Lower leg skin (tissue), 4 donors: ENCODE measurements around the gene COA8. TPM values are rescaled to one million over a fixed set of nuclear protein-coding genes. Genes with fewer than 3 reads are reported as not detected.

Experiments used
- DNase-seq, 2 donors: peaks; one replicate each; pipeline ENCODE4 v3.0.0-alpha.2; 2019; ENCODE audit warnings: low spot score in 2 of 2
- H3K4me3 ChIP-seq: fragments of 200-600 bp; sonication (generic); 2 replicates; pipeline ENCODE4 v1.5.1; 2017; ENCODE audit warnings: mild to moderate bottlenecking, low read depth; ENCODE audit not compliant: poor library complexity, severe bottlenecking
- POLR2A ChIP-seq, 2 donors: fragments of 450-650 bp; IDR thresholded peaks; one replicate each; pipeline ENCODE4 v1.6.1; 2016 to 2017; ENCODE audit warnings: antibody characterized with exemption in 2 of 2, mild to moderate bottlenecking in 1 of 2, moderate library complexity in 1 of 2
- WGBS, 2 donors: methylation state at CpG; one replicate each; pipeline ENCODE4 v1.1.5; 2018; 5-methylcytosine and 5-hydroxymethylcytosine counted together
- intact Hi-C: fragments of 100-400 bp; cut with DNase I; formaldehyde crosslinking; loops from one replicate; pipeline ENCODE4 v1.15.0; 2023; ENCODE audit warnings: low total_unique reads
- total RNA-seq, 4 donors: library from RNA; depleted of rRNA; stranded (reverse); fragments of >200 nt; gene quantifications; one replicate each; pipeline ENCODE4 v1.1.0, GENCODE V29; 2016
- TF ChIP-seq, protein P1 (sequence below), 3 donors: fragments of 450-650 bp; IDR thresholded peaks; one replicate each; pipeline ENCODE4 v1.5.1; 2016; ENCODE audit warnings: antibody characterized with exemption in 3 of 3, mild to moderate bottlenecking in 3 of 3, moderate library complexity in 2 of 3

Gene COA8
- total RNA-seq, 4 donors from 2014 or later: 21.0 to 32.9 (median 30.0) TPM

- TF ChIP-seq, protein P1, sequence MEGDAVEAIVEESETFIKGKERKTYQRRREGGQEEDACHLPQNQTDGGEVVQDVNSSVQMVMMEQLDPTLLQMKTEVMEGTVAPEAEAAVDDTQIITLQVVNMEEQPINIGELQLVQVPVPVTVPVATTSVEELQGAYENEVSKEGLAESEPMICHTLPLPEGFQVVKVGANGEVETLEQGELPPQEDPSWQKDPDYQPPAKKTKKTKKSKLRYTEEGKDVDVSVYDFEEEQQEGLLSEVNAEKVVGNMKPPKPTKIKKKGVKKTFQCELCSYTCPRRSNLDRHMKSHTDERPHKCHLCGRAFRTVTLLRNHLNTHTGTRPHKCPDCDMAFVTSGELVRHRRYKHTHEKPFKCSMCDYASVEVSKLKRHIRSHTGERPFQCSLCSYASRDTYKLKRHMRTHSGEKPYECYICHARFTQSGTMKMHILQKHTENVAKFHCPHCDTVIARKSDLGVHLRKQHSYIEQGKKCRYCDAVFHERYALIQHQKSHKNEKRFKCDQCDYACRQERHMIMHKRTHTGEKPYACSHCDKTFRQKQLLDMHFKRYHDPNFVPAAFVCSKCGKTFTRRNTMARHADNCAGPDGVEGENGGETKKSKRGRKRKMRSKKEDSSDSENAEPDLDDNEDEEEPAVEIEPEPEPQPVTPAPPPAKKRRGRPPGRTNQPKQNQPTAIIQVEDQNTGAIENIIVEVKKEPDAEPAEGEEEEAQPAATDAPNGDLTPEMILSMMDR (IDR thresholded peaks at IDR 0.05): no peak
- TF ChIP-seq POLR2A (IDR thresholded peaks at IDR 0.05): no peak
- intact Hi-C loops: no loop called here
- H3K4me3 ChIP-seq: no peak overlapping the region
- DNase-seq: peak; percentile 59 to 91
- 29 to 32% methylated on average over 17 to 18 of the region's 18 CpGs for WGBS, 2 donors
These were observed 10.5 kb upstream of the COA8 start for GRCh38 chr14:103552011-103552845.

DNA sequence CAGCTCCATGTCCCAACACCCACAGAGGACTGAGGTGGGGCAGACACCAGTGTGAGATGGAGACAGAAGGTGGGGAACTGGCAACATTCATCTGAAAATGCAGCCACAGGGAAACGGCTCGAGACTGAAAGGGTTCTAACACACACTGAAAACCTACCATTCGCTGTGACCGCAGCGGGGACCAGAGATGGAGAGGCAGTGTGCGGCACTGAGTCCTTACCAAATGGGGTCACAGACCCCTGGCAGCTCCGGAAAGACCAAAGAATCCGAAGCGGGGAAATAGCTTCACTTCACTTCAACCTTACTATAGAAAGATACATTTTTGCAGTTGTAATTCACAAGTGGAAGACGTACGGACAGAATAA is 9.9 kb upstream of the COA8 start:
- 83 to 84% methylated on average over 11 of the region's 11 CpGs for WGBS, 2 donors
- no peak for TF ChIP-seq POLR2A (IDR thresholded peaks at IDR 0.05)
- TF ChIP-seq, protein P1 (IDR thresholded peaks at IDR 0.05): no peak
- intact Hi-C loops: no loop called here
- no peak overlapping the region for H3K4me3 ChIP-seq
- no peak for DNase-seq

GRCh38 chr14:103555559-103556337 is 7.0 kb upstream of the COA8 start:
- DNase-seq: no peak
- intact Hi-C loops: no loop called here
- no peak overlapping the region for H3K4me3 ChIP-seq
- TF ChIP-seq POLR2A (IDR thresholded peaks at IDR 0.05): no peak
- TF ChIP-seq, protein P1 (IDR thresholded peaks at IDR 0.05): no peak
- 83 to 88% methylated on average over 15 of the region's 15 CpGs for WGBS, 2 donors

GRCh38 chr14:103556946-103557758 is 5.6 kb upstream of the COA8 start:
- TF ChIP-seq, protein P1 (IDR thresholded peaks at IDR 0.05): no peak
- no peak for TF ChIP-seq POLR2A (IDR thresholded peaks at IDR 0.05)
- no peak overlapping the region for H3K4me3 ChIP-seq
- DNase-seq: no peak
- intact Hi-C loops: no loop called here
- 46 to 51% methylated on average over 15 of the region's 15 CpGs for WGBS, 2 donors

DNA sequence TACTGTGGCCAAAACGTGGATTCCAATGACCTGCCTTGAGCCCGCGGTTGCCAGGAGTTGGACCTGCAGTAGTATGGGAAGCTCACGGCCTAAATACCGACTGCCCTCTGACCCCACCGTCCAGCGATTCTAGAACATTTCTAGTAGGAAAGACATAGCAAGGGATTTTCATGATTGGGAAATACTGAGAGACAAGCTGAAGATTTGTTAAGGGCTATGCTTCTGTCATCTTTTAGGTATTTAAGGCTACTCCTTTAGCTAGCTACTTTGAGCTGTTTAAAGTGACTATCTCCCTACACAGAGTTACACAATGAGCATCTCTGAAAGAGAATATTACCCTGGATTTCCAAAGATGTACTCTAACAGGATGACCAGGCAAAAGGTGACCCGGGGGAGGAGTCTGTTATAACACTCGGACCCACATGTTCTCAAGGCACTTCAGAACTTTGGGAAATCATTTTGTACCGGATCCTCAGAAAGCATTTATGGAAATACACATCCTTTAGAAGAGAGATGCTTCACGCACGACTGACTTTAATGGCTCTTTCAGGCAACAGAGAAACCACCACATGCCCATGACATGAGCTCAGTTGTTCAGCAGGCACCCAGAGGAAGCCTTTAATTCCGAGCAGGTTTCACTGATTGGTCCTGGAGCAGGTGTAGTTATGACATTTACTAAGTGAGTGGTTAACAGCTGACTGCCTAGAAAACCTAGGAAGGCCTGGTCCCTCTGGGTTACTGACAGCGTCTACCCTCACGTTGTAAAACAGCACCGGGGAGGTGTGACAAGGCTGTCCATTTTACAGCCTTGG is 4.5 kb upstream of the COA8 start:
- DNase-seq: no peak
- TF ChIP-seq, protein P1 (IDR thresholded peaks at IDR 0.05): no peak
- no peak for TF ChIP-seq POLR2A (IDR thresholded peaks at IDR 0.05)
- no peak overlapping the region for H3K4me3 ChIP-seq
- WGBS, 2 donors: 75 to 77% methylated on average over 16 of the region's 16 CpGs
- intact Hi-C loops: no loop called here
